Measurements from ENCODE around the gene SYNRG. TPM values are rescaled to one million over a fixed set of nuclear protein-coding genes. Genes with fewer than 3 reads are reported as not detected.

SYNRG gene
- total RNA-seq, 2 donors from 2014 or later, result 33.0 to 34.8 TPM

DNA sequence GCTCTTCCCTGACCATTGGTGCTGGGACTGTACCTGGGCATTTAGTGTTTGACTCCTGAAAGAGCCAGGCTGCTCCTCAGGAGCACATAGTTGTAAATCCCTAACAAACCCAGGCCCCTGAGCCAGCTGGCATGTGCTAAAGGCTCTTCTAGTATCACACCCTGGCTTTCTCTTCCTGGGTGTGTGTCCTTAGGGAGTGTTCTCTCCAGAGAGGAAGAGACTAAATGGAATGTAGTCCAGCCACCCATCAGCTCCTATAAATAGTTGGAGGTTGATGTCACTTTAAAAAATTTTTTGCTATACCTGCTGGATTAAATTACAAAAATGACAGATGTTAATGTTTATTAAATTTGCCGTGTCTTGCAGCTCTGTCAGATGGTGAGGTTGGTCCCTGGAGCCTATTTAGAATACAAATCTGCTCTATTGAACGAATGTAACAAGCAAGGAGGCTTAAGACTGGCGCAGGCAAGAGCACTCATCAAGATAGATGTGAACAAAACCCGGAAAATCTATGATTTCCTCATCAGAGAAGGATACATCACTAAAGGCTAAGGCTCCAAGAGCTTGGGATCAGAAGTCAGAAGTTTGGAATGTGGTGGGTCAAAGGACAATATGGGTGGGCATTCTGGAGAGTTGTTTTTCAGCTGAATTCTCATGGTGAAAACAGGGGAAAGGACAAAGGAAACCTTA lies 132.6 kb downstream of the SYNRG start:
- WGBS, result 46% methylated on average over 4 of the region's 4 CpGs
- Histone ChIP-seq H3K4me3 (no peak overlapping the region), H3K27me3 (replicated peaks; ENCODE audit: insufficient read depth) (no peaks in the 10 kb centered on the region), H3K9me3 (no peaks in the 10 kb centered on the region), H3K4me1 (replicated peaks) (peaks cover 3% of the 10 kb centered on the region), H3K36me3 (peaks cover 0 to 4% of the 10 kb centered on the region in 2 donors), H3K27ac (peak overlapping the region; percentile 37 to 38)
- peak; percentile 91 for TF ChIP-seq POLR2AphosphoS5 (IDR thresholded peaks at IDR 0.05)
- no peak for TF ChIP-seq POLR2A (IDR thresholded peaks at IDR 0.05)
- intact Hi-C loops (cut with DNase I), result no loop called here
- DNase-seq (ENCODE audit: low spot score), result peak; percentile 82

DNA sequence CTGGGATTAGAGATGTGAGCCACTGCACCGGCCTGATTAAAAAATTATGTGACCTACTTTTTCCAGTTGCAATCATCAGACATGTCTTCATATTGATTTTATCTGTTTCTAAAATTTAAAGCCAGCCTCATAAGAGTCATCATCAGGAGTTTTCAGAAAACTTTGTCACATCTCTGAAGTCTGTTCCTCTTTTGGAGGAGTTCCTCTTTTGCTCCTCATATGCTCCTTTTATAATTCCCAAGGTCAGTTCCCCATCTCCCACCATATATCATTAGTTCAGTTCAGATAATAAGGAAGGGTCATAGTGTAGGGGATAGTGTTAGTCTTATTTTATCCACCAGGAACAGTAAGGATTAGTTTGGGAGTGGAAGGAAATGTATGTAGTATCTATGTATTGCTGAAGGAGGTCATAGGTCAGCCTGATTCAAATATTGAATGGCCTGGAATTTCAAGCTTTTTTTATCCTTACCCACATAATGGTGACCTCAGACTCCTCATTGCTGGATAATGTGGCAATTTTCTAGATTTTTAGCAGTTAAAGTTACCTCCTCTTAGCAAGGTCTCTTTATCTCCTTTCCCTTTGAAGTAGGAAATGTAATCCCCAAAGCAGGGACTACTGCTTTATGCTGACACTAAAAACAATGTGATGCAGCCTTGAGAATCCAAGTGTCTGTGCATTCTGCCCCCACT lies 133.3 kb downstream of the SYNRG start:
- intact Hi-C loops (cut with DNase I), result no loop called here
- H3K4me3 ChIP-seq, result no peak overlapping the region
- H3K27me3 ChIP-seq (replicated peaks; ENCODE audit: insufficient read depth), result no peaks in the 10 kb centered on the region
- 92% methylated on average over 1 of the region's 1 CpG for WGBS
- H3K27ac ChIP-seq, result peak overlapping the region; percentile 37 to 38
- no peaks in the 10 kb centered on the region for H3K9me3 ChIP-seq
- TF ChIP-seq POLR2AphosphoS5 (IDR thresholded peaks at IDR 0.05) (no peak), POLR2A (IDR thresholded peaks at IDR 0.05) (no peak)
- TF ChIP-seq, protein P1, sequence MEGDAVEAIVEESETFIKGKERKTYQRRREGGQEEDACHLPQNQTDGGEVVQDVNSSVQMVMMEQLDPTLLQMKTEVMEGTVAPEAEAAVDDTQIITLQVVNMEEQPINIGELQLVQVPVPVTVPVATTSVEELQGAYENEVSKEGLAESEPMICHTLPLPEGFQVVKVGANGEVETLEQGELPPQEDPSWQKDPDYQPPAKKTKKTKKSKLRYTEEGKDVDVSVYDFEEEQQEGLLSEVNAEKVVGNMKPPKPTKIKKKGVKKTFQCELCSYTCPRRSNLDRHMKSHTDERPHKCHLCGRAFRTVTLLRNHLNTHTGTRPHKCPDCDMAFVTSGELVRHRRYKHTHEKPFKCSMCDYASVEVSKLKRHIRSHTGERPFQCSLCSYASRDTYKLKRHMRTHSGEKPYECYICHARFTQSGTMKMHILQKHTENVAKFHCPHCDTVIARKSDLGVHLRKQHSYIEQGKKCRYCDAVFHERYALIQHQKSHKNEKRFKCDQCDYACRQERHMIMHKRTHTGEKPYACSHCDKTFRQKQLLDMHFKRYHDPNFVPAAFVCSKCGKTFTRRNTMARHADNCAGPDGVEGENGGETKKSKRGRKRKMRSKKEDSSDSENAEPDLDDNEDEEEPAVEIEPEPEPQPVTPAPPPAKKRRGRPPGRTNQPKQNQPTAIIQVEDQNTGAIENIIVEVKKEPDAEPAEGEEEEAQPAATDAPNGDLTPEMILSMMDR (IDR thresholded peaks at IDR 0.05), result no peak
- peaks cover 0 to 4% of the 10 kb centered on the region in 2 donors for H3K36me3 ChIP-seq
- peaks cover 3% of the 10 kb centered on the region for H3K4me1 ChIP-seq (replicated peaks)
- no peak for DNase-seq (ENCODE audit: low spot score)

DNA sequence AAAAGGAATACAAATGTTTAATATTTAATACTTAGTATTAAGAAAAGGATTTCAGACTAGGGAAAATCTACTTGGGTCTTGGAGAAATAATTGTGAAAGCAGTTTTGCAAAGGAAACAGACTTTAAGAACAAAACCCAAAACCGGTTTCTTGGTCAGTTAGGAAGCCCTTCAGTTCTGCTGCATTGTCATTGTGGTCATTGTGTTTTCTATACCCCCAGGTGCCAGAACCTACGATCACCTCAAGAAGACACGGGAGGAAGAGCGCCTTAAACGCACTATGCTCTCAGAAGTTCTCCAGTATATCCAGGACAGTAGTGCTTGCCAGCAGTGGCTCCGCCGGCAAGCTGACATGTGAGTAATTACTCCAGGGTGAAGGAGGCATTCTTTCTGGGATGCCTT lies 139.0 kb downstream of the SYNRG start:
- Histone ChIP-seq H3K4me1 (replicated peaks) (no peaks in the 10 kb centered on the region), H3K27ac (no peak overlapping the region), H3K36me3 (peaks cover 0 to under 1% of the 10 kb centered on the region in 2 donors), H3K27me3 (replicated peaks; ENCODE audit: insufficient read depth) (no peaks in the 10 kb centered on the region), H3K4me3 (no peak overlapping the region), H3K9me3 (no peaks in the 10 kb centered on the region)
- 81% methylated on average over 7 of the region's 7 CpGs for WGBS
- intact Hi-C loops (cut with DNase I), result no loop called here
- no peak for DNase-seq (ENCODE audit: low spot score)
- TF ChIP-seq, protein P1 (IDR thresholded peaks at IDR 0.05), result no peak
- TF ChIP-seq POLR2AphosphoS5 (IDR thresholded peaks at IDR 0.05) (no peak), POLR2A (IDR thresholded peaks at IDR 0.05) (no peak)

DNA sequence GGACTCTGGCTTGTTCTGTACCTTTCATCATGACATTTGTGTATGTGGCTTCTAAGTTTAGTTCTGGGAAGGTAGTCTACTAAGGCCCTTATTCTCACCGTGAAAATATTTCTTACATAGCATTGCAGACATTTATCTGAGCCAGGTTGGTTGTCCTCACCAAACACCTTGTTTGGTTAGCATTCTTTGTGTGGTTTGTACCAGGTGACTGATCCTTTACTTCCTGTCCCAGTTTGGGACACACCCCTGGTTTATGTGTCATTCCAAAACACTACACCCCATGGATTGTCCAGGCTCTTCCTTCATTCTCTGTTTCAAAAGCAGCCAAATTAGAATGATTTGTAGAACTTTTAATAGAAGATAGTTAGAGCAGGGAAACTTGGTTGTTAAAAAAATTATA lies 142.7 kb downstream of the SYNRG start:
- Histone ChIP-seq H3K27ac (no peak overlapping the region), H3K4me1 (replicated peaks) (no peaks in the 10 kb centered on the region), H3K4me3 (no peak overlapping the region), H3K36me3 (no peaks in the 10 kb centered on the region), H3K27me3 (replicated peaks; ENCODE audit: insufficient read depth) (no peaks in the 10 kb centered on the region), H3K9me3 (no peaks in the 10 kb centered on the region)
- TF ChIP-seq POLR2A (IDR thresholded peaks at IDR 0.05) (no peak), POLR2AphosphoS5 (IDR thresholded peaks at IDR 0.05) (no peak)
- TF ChIP-seq, protein P1 (IDR thresholded peaks at IDR 0.05), result no peak
- 75% methylated on average over 1 of the region's 1 CpG for WGBS
- DNase-seq (ENCODE audit: low spot score), result no peak
- intact Hi-C loops (cut with DNase I), result no loop called here

DNA sequence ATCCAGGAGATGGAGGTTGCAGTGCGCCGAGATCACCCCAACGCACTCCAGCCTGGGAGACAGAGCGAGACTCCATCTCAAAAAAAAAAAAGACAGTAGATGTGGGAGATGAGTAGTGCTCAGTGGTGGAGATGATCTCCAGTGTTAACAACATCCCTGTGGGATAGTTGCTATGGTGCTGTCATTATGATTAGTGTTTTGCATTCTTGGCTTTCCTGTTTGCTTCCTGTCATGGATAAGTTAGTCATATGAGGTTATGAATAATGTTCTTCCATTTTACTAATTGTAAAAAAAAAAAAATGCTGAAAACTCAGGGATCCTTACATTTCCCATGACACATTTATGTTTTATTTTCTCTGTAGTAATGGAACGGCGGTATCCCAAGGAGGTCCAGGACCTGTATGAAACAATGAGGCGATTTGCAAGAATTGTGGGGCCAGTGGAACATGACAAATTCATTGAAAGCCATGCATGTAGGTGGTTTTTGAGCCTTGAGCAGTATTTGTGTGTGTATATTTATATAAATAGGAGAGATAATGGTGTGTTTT lies 144.1 kb downstream of the SYNRG start:
- Histone ChIP-seq H3K36me3 (no peaks in the 10 kb centered on the region), H3K4me3 (no peak overlapping the region), H3K27me3 (replicated peaks; ENCODE audit: insufficient read depth) (no peaks in the 10 kb centered on the region), H3K4me1 (replicated peaks) (no peaks in the 10 kb centered on the region), H3K27ac (no peak overlapping the region), H3K9me3 (no peaks in the 10 kb centered on the region)
- TF ChIP-seq, protein P1 (IDR thresholded peaks at IDR 0.05), result no peak
- no peak for TF ChIP-seq POLR2A (IDR thresholded peaks at IDR 0.05)
- TF ChIP-seq POLR2AphosphoS5 (IDR thresholded peaks at IDR 0.05), result no peak
- 98% methylated on average over 7 of the region's 7 CpGs for WGBS
- DNase-seq (ENCODE audit: low spot score), result no peak
- intact Hi-C loops (cut with DNase I), result no loop called here
